Activated CD8-positive, alpha-beta memory T cell treated with anti-CD3 and anti-CD28 coated beads for 36 hours (primary cell): ENCODE data around the gene CLDN20. TPM values are rescaled to one million over a fixed set of nuclear protein-coding genes. Genes with fewer than 3 reads are reported as not detected.

Source experiments
- CTCF ChIA-PET: fragments of 350-600 bp; sonication (Branson Sonifier 250); formaldehyde crosslinking; loops from one replicate; lab custom pipeline; 2021; ENCODE audit warnings: antibody characterized with exemption; lab: Charles Lee
- POLR2A ChIA-PET: fragments of 350-600 bp; sonication (Branson Sonifier 250); formaldehyde crosslinking; loops from one replicate; lab custom pipeline; 2021; ENCODE audit warnings: antibody characterized with exemption; lab: Charles Lee
- total RNA-seq, 2 experiments: library from RNA; stranded (reverse); gene quantifications; one replicate each; pipeline ENCODE4 v1.2.3, GENCODE V29; 2021

CLDN20 gene
- total RNA-seq, 2 experiments from 2014 or later = not detected

- ChIA-PET POLR2A (no interaction called here), CTCF (no interaction called here)
These were observed 22.8 kb upstream of the CLDN20 start for GRCh38 chr6:155240905-155241600.

GRCh38 chr6:155241966-155242365 is 21.8 kb upstream of the CLDN20 start:
- CTCF ChIA-PET = no interaction called here
- POLR2A ChIA-PET = interaction anchor here (0.7 kb wide), 1 partner anchor 52 kb away, joined by 3 read pairs; no protein-coding TSS in a partner anchor

- ChIA-PET CTCF (no interaction called here), POLR2A (no interaction called here)
These were observed 19.4 kb upstream of the CLDN20 start for GRCh38 chr6:155244434-155244833.

GRCh38 chr6:155245193-155245592 is 18.6 kb upstream of the CLDN20 start:
- POLR2A ChIA-PET = no interaction called here
- CTCF ChIA-PET = no interaction called here

GRCh38 chr6:155245831-155246230 is 18.0 kb upstream of the CLDN20 start:
- ChIA-PET POLR2A (no interaction called here), CTCF (interaction anchor here (0.7 kb wide), 1 partner anchor 360 kb away, joined by 3 read pairs; no protein-coding TSS in a partner anchor)

- POLR2A ChIA-PET = no interaction called here
- CTCF ChIA-PET = no interaction called here
These were observed 17.0 kb upstream of the CLDN20 start for GRCh38 chr6:155246825-155247224.

GRCh38 chr6:155247618-155248007 is 16.2 kb upstream of the CLDN20 start:
- CTCF ChIA-PET = interaction anchor here (0.6 to 1.6 kb wide), 5 partner anchors 11 to 318 kb away, joined by 4 to 6 read pairs (median 5); no protein-coding TSS in a partner anchor
- POLR2A ChIA-PET = no interaction called here

GRCh38 chr6:155248008-155249001 is 15.5 kb upstream of the CLDN20 start:
- ChIA-PET CTCF (interaction anchor here (0.9 to 1.6 kb wide), 5 partner anchors 10 to 319 kb away, joined by 4 to 6 read pairs (median 5); no protein-coding TSS in a partner anchor), POLR2A (no interaction called here)

GRCh38 chr6:155250701-155251381 is 13.0 kb upstream of the CLDN20 start:
- CTCF ChIA-PET = interaction anchor here (1.2 kb wide), 1 partner anchor 16 kb away, joined by 4 read pairs; no protein-coding TSS in a partner anchor

GRCh38 chr6:155252581-155252980 is 11.2 kb upstream of the CLDN20 start:
- CTCF ChIA-PET = no interaction called here
- POLR2A ChIA-PET = interaction anchor here (0.6 kb wide), 1 partner anchor 471 kb away, joined by 3 read pairs; no protein-coding TSS in a partner anchor

More at GRCh38 chr6:155250701-155251381, 13.0 kb upstream of the CLDN20 start:
- POLR2A ChIA-PET = no interaction called here

- ChIA-PET POLR2A (no interaction called here), CTCF (no interaction called here)
These were observed 10.5 kb upstream of the CLDN20 start for GRCh38 chr6:155253337-155253736.

GRCh38 chr6:155254139-155254538 is 9.7 kb upstream of the CLDN20 start:
- ChIA-PET POLR2A (no interaction called here), CTCF (no interaction called here)

GRCh38 chr6:155256122-155256795 is 7.6 kb upstream of the CLDN20 start:
- ChIA-PET POLR2A (no interaction called here), CTCF (no interaction called here)

- CTCF ChIA-PET = interaction anchor here (1.6 kb wide), 1 partner anchor 10 kb away, joined by 5 read pairs; no protein-coding TSS in a partner anchor
These were observed 6.0 kb upstream of the CLDN20 start for GRCh38 chr6:155257796-155258195.

GRCh38 chr6:155259204-155259603 is 4.6 kb upstream of the CLDN20 start:
- ChIA-PET POLR2A (no interaction called here), CTCF (interaction anchor here (1.6 kb wide), 1 partner anchor 11 kb away, joined by 5 read pairs; no protein-coding TSS in a partner anchor)

More at GRCh38 chr6:155257796-155258195, 6.0 kb upstream of the CLDN20 start:
- POLR2A ChIA-PET = no interaction called here

GRCh38 chr6:155259897-155260296 is 3.9 kb upstream of the CLDN20 start:
- CTCF ChIA-PET = no interaction called here
- POLR2A ChIA-PET = interaction anchor here (0.7 kb wide), 1 partner anchor 17 kb away, joined by 3 read pairs; no protein-coding TSS in a partner anchor

- ChIA-PET POLR2A (no interaction called here), CTCF (no interaction called here)
These were observed 3.1 kb upstream of the CLDN20 start for GRCh38 chr6:155260686-155261085.

GRCh38 chr6:155261111-155261900 is 2.5 kb upstream of the CLDN20 start:
- ChIA-PET POLR2A (no interaction called here), CTCF (no interaction called here)
